Measurements from ENCODE around the gene ANKS1A. TPM values are rescaled to one million over a fixed set of nuclear protein-coding genes. Genes with fewer than 3 reads are reported as not detected.

Gene ANKS1A
- total RNA-seq, 1 experiment from 2014 or later = 26.5 TPM

DNA sequence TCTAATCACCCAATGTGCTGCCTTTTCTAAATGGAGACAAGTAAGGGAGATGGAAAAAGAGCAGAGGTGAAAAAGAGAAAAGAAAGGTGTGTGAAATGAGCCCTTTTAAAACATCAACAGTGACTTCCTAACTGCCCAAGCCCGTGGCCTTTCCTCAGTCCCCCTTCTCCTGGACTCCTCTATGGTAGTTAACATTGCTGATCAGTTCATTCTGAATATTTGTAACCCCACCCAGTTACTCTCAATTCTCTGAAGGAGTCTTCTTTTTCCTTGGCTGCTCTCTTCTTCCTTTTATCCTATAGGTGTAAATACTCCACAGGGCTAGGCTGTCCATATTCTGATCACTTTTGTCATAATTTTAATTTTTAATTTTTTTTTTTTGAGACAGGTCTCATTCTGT is 28.3 kb upstream of the ANKS1A start:
- H3K79me2 ChIP-seq (ENCODE audit: insufficient read depth, low read length) = no peaks in the 10 kb centered on the region
- no peak overlapping the region for H3K23ac ChIP-seq (ENCODE audit: insufficient read length, low read depth, low read length)
- no peak overlapping the region for H2BK15ac ChIP-seq (ENCODE audit: low read depth, low read length)
- no peaks in the 10 kb centered on the region for H3K23me2 ChIP-seq (ENCODE audit: insufficient read length, low read depth, low read length, poor library complexity, severe bottlenecking)
- no peak overlapping the region for H2BK5ac ChIP-seq (ENCODE audit: insufficient read length, low read length)
- no peak overlapping the region for H2BK120ac ChIP-seq (ENCODE audit: low read depth, low read length, poor library complexity, severe bottlenecking)
- Mint-ChIP-seq H3K9me3 (no peaks in the 10 kb centered on the region), H3K4me3 (no peak overlapping the region), H3K36me3 (ENCODE audit: insufficient read depth in 1 of 3, low read depth in 3 of 3) (peaks cover 20 to 68% (median 66%) of the 10 kb centered on the region in 3 experiments; a peak in 6 of 7 replicates), H3K4me1 (no peaks in the 10 kb centered on the region), H3K27ac (no peak overlapping the region), H3K27me3 (ENCODE audit: low read depth) (no peaks in the 10 kb centered on the region)
- no peaks in the 10 kb centered on the region for H4K20me1 ChIP-seq (ENCODE audit: control insufficient read depth, insufficient read depth, insufficient read length)
- H2AK5ac ChIP-seq (ENCODE audit: insufficient read length, low read length) = no peak overlapping the region
- H4K8ac ChIP-seq (replicated peaks; ENCODE audit: insufficient read length, low read depth, low read length) = no peak overlapping the region
- no peak overlapping the region for H3K4me2 ChIP-seq (ENCODE audit: insufficient read depth, insufficient read length, low read length)
- TF ChIP-seq, protein P1, sequence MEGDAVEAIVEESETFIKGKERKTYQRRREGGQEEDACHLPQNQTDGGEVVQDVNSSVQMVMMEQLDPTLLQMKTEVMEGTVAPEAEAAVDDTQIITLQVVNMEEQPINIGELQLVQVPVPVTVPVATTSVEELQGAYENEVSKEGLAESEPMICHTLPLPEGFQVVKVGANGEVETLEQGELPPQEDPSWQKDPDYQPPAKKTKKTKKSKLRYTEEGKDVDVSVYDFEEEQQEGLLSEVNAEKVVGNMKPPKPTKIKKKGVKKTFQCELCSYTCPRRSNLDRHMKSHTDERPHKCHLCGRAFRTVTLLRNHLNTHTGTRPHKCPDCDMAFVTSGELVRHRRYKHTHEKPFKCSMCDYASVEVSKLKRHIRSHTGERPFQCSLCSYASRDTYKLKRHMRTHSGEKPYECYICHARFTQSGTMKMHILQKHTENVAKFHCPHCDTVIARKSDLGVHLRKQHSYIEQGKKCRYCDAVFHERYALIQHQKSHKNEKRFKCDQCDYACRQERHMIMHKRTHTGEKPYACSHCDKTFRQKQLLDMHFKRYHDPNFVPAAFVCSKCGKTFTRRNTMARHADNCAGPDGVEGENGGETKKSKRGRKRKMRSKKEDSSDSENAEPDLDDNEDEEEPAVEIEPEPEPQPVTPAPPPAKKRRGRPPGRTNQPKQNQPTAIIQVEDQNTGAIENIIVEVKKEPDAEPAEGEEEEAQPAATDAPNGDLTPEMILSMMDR (conservative IDR thresholded peaks at IDR 0.05) = no peak
- H3K14ac ChIP-seq (ENCODE audit: insufficient read depth, low read length) = no peak overlapping the region
- no peak overlapping the region for H4K5ac ChIP-seq (ENCODE audit: insufficient read length, low read depth, low read length)
- H3K18ac ChIP-seq (ENCODE audit: insufficient read length, low read depth, low read length) = no peak overlapping the region
- no peak overlapping the region for H3K56ac ChIP-seq (ENCODE audit: insufficient read length, low read depth, low read length)
- H2AFZ ChIP-seq (ENCODE audit: low read length) = no peak overlapping the region
- no peak for DNase-seq
- H3K27ac ChIP-seq (ENCODE audit: insufficient read length, low read depth, low read length) = no peak overlapping the region
- no peak overlapping the region for H3K4ac ChIP-seq (ENCODE audit: low read depth, low read length)
- no peak overlapping the region for H3T11ph ChIP-seq (ENCODE audit: low read length)
- H3K4me1 ChIP-seq (ENCODE audit: insufficient read depth, low read length) = no peaks in the 10 kb centered on the region
- no peak overlapping the region for H3K9ac ChIP-seq (ENCODE audit: extremely low read depth, insufficient read length, low read length)
- no peak overlapping the region for H2BK12ac ChIP-seq (ENCODE audit: insufficient read length, low read depth, low read length)
- H4K91ac ChIP-seq (ENCODE audit: insufficient read length, low read depth, low read length) = no peak overlapping the region
- no CpG with 5 or more reads among the region's 1 CpG for WGBS (ENCODE audit: extremely low coverage, insufficient read length, low lambda C conversion rate)
- no peaks in the 10 kb centered on the region for H3K79me1 ChIP-seq (ENCODE audit: insufficient read depth, low read depth, low read length, poor library complexity, severe bottlenecking)
- H3K9me3 ChIP-seq (ENCODE audit: control insufficient read depth, low read depth, low read length) = no peaks in the 10 kb centered on the region
- no peak overlapping the region for H2BK20ac ChIP-seq (ENCODE audit: low read depth, low read length, poor library complexity, severe bottlenecking)
- H3K27me3 ChIP-seq (ENCODE audit: insufficient read depth, low read length) = no peaks in the 10 kb centered on the region

All from H9 (cell line).